HepG2 (cell line): ENCODE measurements around the gene IL1RAPL2.

Experiments
- EZH2 ChIP-seq: conservative IDR thresholded peaks from 2 replicates; pipeline ENCODE4 v1.6.1; 2012; ENCODE audit warnings: mild to moderate bottlenecking, low read depth, low read length, moderate library complexity
- KDM1A ChIP-seq: IDR thresholded peaks from 2 replicates; pipeline ENCODE4 v1.6.1; 2016; ENCODE audit warnings: missing compliant biosample characterization
- NBN ChIP-seq: fragments of 450-650 bp; conservative IDR thresholded peaks from 2 replicates; pipeline ENCODE4 v1.6.1; 2017
- POLR2AphosphoS5 ChIP-seq: IDR thresholded peaks from 2 replicates; pipeline ENCODE4 v1.6.1; 2012; ENCODE audit warnings: low read depth, low read length
- PREB ChIP-seq: sonication (generic); formaldehyde crosslinking; IDR thresholded peaks from 2 replicates; pipeline ENCODE4 v1.4.0; 2020; ENCODE audit warnings: missing genetic modification reagents
- SAFB2 ChIP-seq: sonication (generic); formaldehyde crosslinking; IDR thresholded peaks from 2 replicates; pipeline ENCODE4 v1.5.1; 2020; ENCODE audit warnings: missing genetic modification reagents, low read depth, mild to moderate bottlenecking, borderline replicate concordance
- ZBTB7A ChIP-seq: sonication (generic); formaldehyde crosslinking; IDR thresholded peaks from 2 replicates; pipeline ENCODE4 v1.8.0; 2022; ENCODE audit warnings: mild to moderate bottlenecking, missing genetic modification reagents
- ZNF660 ChIP-seq: sonication (generic); formaldehyde crosslinking; IDR thresholded peaks from 2 replicates; pipeline ENCODE4 v1.5.1; 2020; ENCODE audit warnings: mild to moderate bottlenecking, low read depth, missing genetic modification reagents, borderline replicate concordance

GRCh38 chrX:105634180-105634579, 1068.2 kb downstream of the IL1RAPL2 start:
- TF ChIP-seq KDM1A (no peak), ZNF660 (CRISPR knock-in tag) (no peak), POLR2AphosphoS5 (no peak), ZBTB7A (CRISPR knock-in tag) (no peak), EZH2 (no peak), SAFB2 (CRISPR knock-in tag) (no peak), PREB (CRISPR knock-in tag) (no peak), NBN (no peak)
